ENCODE measurements around the gene HPD.

DNA sequence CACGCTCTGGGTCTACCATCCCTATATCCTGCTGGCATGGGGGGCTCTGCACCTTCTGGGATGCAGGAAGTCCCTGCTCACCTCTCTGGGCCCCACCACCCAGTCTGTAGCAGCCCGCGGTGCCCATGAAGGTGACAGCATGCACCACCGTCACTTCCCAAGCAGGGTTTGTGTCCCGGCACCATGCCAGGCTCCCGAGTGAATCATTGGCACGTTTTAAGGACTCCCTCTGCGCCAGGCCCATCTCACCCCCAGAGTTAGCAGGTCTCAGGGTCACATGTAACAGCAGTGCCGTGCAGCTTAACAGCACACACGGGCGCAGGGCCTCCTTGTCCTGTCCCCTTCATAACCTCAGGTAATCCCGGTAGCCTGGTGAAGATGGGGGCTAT lies 34.9 kb downstream of the HPD start:
- TF ChIP-seq, protein P1, sequence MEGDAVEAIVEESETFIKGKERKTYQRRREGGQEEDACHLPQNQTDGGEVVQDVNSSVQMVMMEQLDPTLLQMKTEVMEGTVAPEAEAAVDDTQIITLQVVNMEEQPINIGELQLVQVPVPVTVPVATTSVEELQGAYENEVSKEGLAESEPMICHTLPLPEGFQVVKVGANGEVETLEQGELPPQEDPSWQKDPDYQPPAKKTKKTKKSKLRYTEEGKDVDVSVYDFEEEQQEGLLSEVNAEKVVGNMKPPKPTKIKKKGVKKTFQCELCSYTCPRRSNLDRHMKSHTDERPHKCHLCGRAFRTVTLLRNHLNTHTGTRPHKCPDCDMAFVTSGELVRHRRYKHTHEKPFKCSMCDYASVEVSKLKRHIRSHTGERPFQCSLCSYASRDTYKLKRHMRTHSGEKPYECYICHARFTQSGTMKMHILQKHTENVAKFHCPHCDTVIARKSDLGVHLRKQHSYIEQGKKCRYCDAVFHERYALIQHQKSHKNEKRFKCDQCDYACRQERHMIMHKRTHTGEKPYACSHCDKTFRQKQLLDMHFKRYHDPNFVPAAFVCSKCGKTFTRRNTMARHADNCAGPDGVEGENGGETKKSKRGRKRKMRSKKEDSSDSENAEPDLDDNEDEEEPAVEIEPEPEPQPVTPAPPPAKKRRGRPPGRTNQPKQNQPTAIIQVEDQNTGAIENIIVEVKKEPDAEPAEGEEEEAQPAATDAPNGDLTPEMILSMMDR (conservative IDR thresholded peaks at IDR 0.05; ENCODE audit: low read depth, low read length) = no peak
- TF ChIP-seq POLR2A (IDR thresholded peaks at IDR 0.05; ENCODE audit: low read depth, low read length) (no peak), BHLHE40 (IDR thresholded peaks at IDR 0.05; ENCODE audit: low read depth, low read length) (no peak), MXI1 (IDR thresholded peaks at IDR 0.05; ENCODE audit: borderline replicate concordance, low read depth, low read length) (no peak), RAD21 (IDR thresholded peaks at IDR 0.05; ENCODE audit: low read length) (no peak), SMC3 (IDR thresholded peaks at IDR 0.05; ENCODE audit: low read depth, low read length) (no peak), MAFK (IDR thresholded peaks at IDR 0.05; ENCODE audit: low read depth, low read length) (no peak), CEBPB (IDR thresholded peaks at IDR 0.05; ENCODE audit: low read depth, low read length) (no peak), NFE2L2 (IDR thresholded peaks at IDR 0.05; ENCODE audit: low read depth, low read length) (no peak), RFX5 (IDR thresholded peaks at IDR 0.05; ENCODE audit: low read depth, low read length) (no peak), MAZ (IDR thresholded peaks at IDR 0.05; ENCODE audit: borderline replicate concordance, low read depth, low read length) (no peak)
- TF ChIP-seq, protein P2, sequence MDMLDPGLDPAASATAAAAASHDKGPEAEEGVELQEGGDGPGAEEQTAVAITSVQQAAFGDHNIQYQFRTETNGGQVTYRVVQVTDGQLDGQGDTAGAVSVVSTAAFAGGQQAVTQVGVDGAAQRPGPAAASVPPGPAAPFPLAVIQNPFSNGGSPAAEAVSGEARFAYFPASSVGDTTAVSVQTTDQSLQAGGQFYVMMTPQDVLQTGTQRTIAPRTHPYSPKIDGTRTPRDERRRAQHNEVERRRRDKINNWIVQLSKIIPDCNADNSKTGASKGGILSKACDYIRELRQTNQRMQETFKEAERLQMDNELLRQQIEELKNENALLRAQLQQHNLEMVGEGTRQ (IDR thresholded peaks at IDR 0.05; ENCODE audit: low read depth, low read length) = no peak
- TF ChIP-seq, protein P3, sequence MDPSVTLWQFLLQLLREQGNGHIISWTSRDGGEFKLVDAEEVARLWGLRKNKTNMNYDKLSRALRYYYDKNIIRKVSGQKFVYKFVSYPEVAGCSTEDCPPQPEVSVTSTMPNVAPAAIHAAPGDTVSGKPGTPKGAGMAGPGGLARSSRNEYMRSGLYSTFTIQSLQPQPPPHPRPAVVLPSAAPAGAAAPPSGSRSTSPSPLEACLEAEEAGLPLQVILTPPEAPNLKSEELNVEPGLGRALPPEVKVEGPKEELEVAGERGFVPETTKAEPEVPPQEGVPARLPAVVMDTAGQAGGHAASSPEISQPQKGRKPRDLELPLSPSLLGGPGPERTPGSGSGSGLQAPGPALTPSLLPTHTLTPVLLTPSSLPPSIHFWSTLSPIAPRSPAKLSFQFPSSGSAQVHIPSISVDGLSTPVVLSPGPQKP (IDR thresholded peaks at IDR 0.05; ENCODE audit: borderline replicate concordance, low read depth, low read length) = no peak
